H1 (cell line): ENCODE data around the gene GRIN2C. TPM values are rescaled to one million over a fixed set of nuclear protein-coding genes. Genes with fewer than 3 reads are reported as not detected.

Experiments
- CTCF ChIA-PET: fragments of 300-600 bp; sonication (Branson Sonifier 250); formaldehyde crosslinking; loops from one replicate; lab custom pipeline; 2021; ENCODE audit not compliant: partially characterized antibody; lab: Charles Lee
- POLR2A ChIA-PET: fragments of 300-600 bp; sonication (Branson Sonifier 250); formaldehyde crosslinking; loops from one replicate; lab custom pipeline; 2021; ENCODE audit warnings: inconsistent platforms; ENCODE audit not compliant: partially characterized antibody; lab: Charles Lee
- DNase-seq, 2 experiments: peaks; one replicate each; pipeline versions ENCODE4 v3.0.0 to v3.0.0-alpha.2; 2010 to 2022; ENCODE audit warnings: low spot score in 2 of 2, low read depth in 1 of 2, mixed read lengths in 1 of 2
- FAIRE-seq: peaks from 2 replicates; lab custom pipeline; 2011; peaks lifted over from hg19 to GRCh38; lab: Jason Lieb, UNC
- H2AFZ ChIP-seq: 2 replicates; pipeline ENCODE4 v1.8.1; 2012; ENCODE audit warnings: low read length, inconsistent platforms
- H2AK5ac ChIP-seq: 2 replicates; pipeline ENCODE4 v1.6.1; 2013; ENCODE audit warnings: low read depth, low read length
- H2BK120ac ChIP-seq: replicated peaks from 2 replicates; pipeline ENCODE3; 2013; ENCODE audit warnings: low read depth, low read length, inconsistent platforms
- H2BK12ac ChIP-seq: 2 replicates; pipeline ENCODE4 v1.6.1; 2013; ENCODE audit warnings: low read depth, low read length
- H2BK15ac ChIP-seq: 2 replicates; pipeline ENCODE4 v1.6.1; 2013; ENCODE audit warnings: low read length
- H2BK20ac ChIP-seq: 2 replicates; pipeline ENCODE4 v1.6.1; 2013; ENCODE audit warnings: low read length
- H2BK5ac ChIP-seq: 2 replicates; pipeline ENCODE4 v1.6.1; 2013; ENCODE audit warnings: low read depth, low read length
- H3K14ac ChIP-seq: 2 replicates; pipeline ENCODE4 v1.6.1; 2013; ENCODE audit warnings: inconsistent platforms; ENCODE audit not compliant: insufficient read length
- H3K18ac ChIP-seq: 2 replicates; pipeline ENCODE4 v1.6.1; 2013; ENCODE audit warnings: low read length; ENCODE audit errors: extremely low read depth
- H3K23ac ChIP-seq: 2 replicates; pipeline ENCODE4 v1.6.1; 2013; ENCODE audit warnings: inconsistent platforms; ENCODE audit not compliant: insufficient read length
- H3K23me2 ChIP-seq: 2 replicates; pipeline ENCODE4 v1.6.1; 2013; ENCODE audit warnings: low read depth, low read length
- H3K27ac ChIP-seq: 2 replicates; pipeline ENCODE4 v1.6.1; 2011; ENCODE audit warnings: low read depth, low read length, inconsistent platforms
- H3K27me3 ChIP-seq, 4 experiments: replicated peaks in 1 of 4; 1 replicate in 1 of 4; 2 replicates in 3 of 4; pipeline versions ENCODE4 v1.6.1 to v1.8.1; 2011 to 2013; ENCODE audit warnings: low read length in 3 of 4, mild to moderate bottlenecking in 3 of 4, inconsistent platforms in 2 of 4, mixed read lengths in 2 of 4, moderate library complexity in 1 of 4; ENCODE audit not compliant: control insufficient read depth in 3 of 4, insufficient read depth in 3 of 4; ENCODE audit errors: extremely low read depth in 1 of 4
- H3K36me3 ChIP-seq, 4 experiments: 2 replicates each; pipeline versions ENCODE4 v1.6.1 to v1.8.1; 2011 to 2013; ENCODE audit warnings: mild to moderate bottlenecking in 4 of 4, low read length in 3 of 4, moderate library complexity in 2 of 4, control low read depth in 1 of 4, inconsistent platforms in 1 of 4; ENCODE audit not compliant: insufficient read depth in 4 of 4, control insufficient read depth in 2 of 4
- H3K4ac ChIP-seq: replicated peaks from 2 replicates; pipeline ENCODE3; 2013; ENCODE audit warnings: low read length, low read depth, mixed read lengths, inconsistent platforms; ENCODE audit not compliant: insufficient read length
- H3K4me1 ChIP-seq, 4 experiments: replicated peaks in 1 of 4; 1 replicate in 1 of 4; 2 replicates in 3 of 4; pipeline versions ENCODE4 v1.6.1 to v1.8.1; 2011 to 2013; ENCODE audit warnings: low read length in 3 of 4, inconsistent platforms in 2 of 4, mixed read lengths in 1 of 4; ENCODE audit not compliant: insufficient read depth in 4 of 4, control insufficient read depth in 3 of 4
- H3K4me2 ChIP-seq, 2 experiments: 2 replicates each; pipeline versions ENCODE4 v1.6.1 to v1.8.1; 2011 to 2013; ENCODE audit warnings: low read depth in 2 of 2, low read length in 2 of 2, control low read depth in 1 of 2, inconsistent platforms in 1 of 2, mild to moderate bottlenecking in 1 of 2; ENCODE audit not compliant: insufficient read depth in 1 of 2
- H3K4me3 ChIP-seq, 4 experiments: fragments of 200-600, 300-600 bp in 1 of 4; sonication (generic), shearing (Covaris generic), sonication (Bioruptor Twin) in 1 of 4; 2 replicates each; pipeline versions ENCODE4 v1.5.1 to v1.8.1; 2011 to 2016; ENCODE audit warnings: low read length in 4 of 4, low read depth in 3 of 4, control low read depth in 2 of 4, inconsistent platforms in 2 of 4, mild to moderate bottlenecking in 2 of 4, mixed read lengths in 1 of 4, moderate library complexity in 1 of 4; ENCODE audit not compliant: insufficient read depth in 2 of 4; ENCODE audit errors: extremely low read depth in 1 of 4
- H3K56ac ChIP-seq: replicated peaks from 2 replicates; pipeline ENCODE3; 2013; ENCODE audit warnings: low read depth, mild to moderate bottlenecking, mixed read lengths, low read length, inconsistent platforms; ENCODE audit not compliant: insufficient read length
- H3K79me1 ChIP-seq: 2 replicates; pipeline ENCODE4 v1.6.1; 2013; ENCODE audit warnings: low read depth, low read length, control low read depth
- H3K79me2 ChIP-seq, 2 experiments: 2 replicates each; pipeline versions ENCODE4 v1.6.1 to v1.8.1; 2012 to 2013; ENCODE audit warnings: low read length in 2 of 2, mild to moderate bottlenecking in 2 of 2, inconsistent platforms in 1 of 2; ENCODE audit not compliant: insufficient read depth in 2 of 2, control insufficient read depth in 1 of 2
- H3K9ac ChIP-seq, 4 experiments: replicated peaks in 1 of 4; 1 replicate in 1 of 4; 2 replicates in 3 of 4; pipeline versions ENCODE4 v1.6.1 to v1.8.1; 2011 to 2013; ENCODE audit warnings: low read depth in 3 of 4, low read length in 3 of 4, control low read depth in 2 of 4, mild to moderate bottlenecking in 2 of 4, moderate library complexity in 2 of 4, inconsistent platforms in 1 of 4; ENCODE audit errors: extremely low read depth in 1 of 4
- H3K9me3 ChIP-seq, 2 experiments: 2 replicates each; pipeline versions ENCODE4 v1.6.1 to v1.8.1; 2012 to 2013; ENCODE audit warnings: mild to moderate bottlenecking in 2 of 2, moderate library complexity in 2 of 2, control low read depth in 1 of 2, inconsistent platforms in 1 of 2, low read depth in 1 of 2, low read length in 1 of 2, mixed read lengths in 1 of 2; ENCODE audit not compliant: insufficient read depth in 2 of 2
- H4K20me1 ChIP-seq, 2 experiments: replicated peaks in 1 of 2; 2 replicates each; pipeline versions ENCODE3 to v1.8.1; 2011 to 2013; ENCODE audit warnings: inconsistent platforms in 2 of 2, low read length in 2 of 2, mild to moderate bottlenecking in 1 of 2; ENCODE audit not compliant: insufficient read depth in 2 of 2, control insufficient read depth in 1 of 2
- H4K5ac ChIP-seq: 2 replicates; pipeline ENCODE4 v1.6.1; 2013; ENCODE audit warnings: low read length, low read depth, mixed read lengths, inconsistent platforms; ENCODE audit not compliant: insufficient read length
- H4K8ac ChIP-seq: 2 replicates; pipeline ENCODE4 v1.8.0; 2013; ENCODE audit warnings: mild to moderate bottlenecking, moderate library complexity, low read length, inconsistent platforms; ENCODE audit not compliant: insufficient read depth; ENCODE audit errors: extremely low read depth
- H4K91ac ChIP-seq: replicated peaks from 2 replicates; pipeline ENCODE3; 2013; ENCODE audit warnings: low read length, mixed read lengths, inconsistent platforms; ENCODE audit not compliant: insufficient read length
- FOSL1 ChIP-seq: IDR thresholded peaks from 2 replicates; pipeline ENCODE4 v1.6.1; 2011; ENCODE audit warnings: mild to moderate bottlenecking, low read depth, low read length, moderate library complexity; ENCODE audit not compliant: insufficient read depth
- RFX5 ChIP-seq: IDR thresholded peaks from 2 replicates; pipeline ENCODE4 v1.6.1; 2011; ENCODE audit warnings: low read depth, low read length, improper control_type of control experiment, borderline replicate concordance
- SAP30 ChIP-seq: fragments of 300-600 bp; sonication (generic); IDR thresholded peaks from 2 replicates; pipeline ENCODE4 v1.7.1; 2012; ENCODE audit warnings: low read length, moderate library complexity, mild to moderate bottlenecking, inconsistent platforms; ENCODE audit not compliant: insufficient read depth, insufficient replicate concordance
- WGBS, 2 experiments: shearing (Covaris generic) in 1 of 2; methylation state at CpG; one replicate each; pipeline versions ENCODE4 v1.1.6 to v1.1.7; 2013 to 2015; ENCODE audit warnings: low lambda C conversion rate in 2 of 2, mixed read lengths in 2 of 2, inconsistent platforms in 1 of 2, low coverage in 1 of 2, missing lambda C conversion rate in 1 of 2; ENCODE audit not compliant: insufficient replicate concordance in 2 of 2, insufficient coverage in 1 of 2, insufficient read length in 1 of 2; ENCODE audit errors: extremely low coverage in 1 of 2, missing lambda C conversion rate in 1 of 2; 5-methylcytosine and 5-hydroxymethylcytosine counted together
- polyA plus RNA-seq, 7 experiments: library from polyadenylated mRNA; depleted of rRNA in 3 of 7; stranded (reverse) in 5 of 7; unstranded in 2 of 7; fragments of >200 nt in 5 of 7; fragments of 200-250 nt in 2 of 7; gene quantifications; 1 replicate in 5 of 7; 2 replicates in 1 of 7; 4 replicates in 1 of 7; pipeline versions ENCODE4 v1.2.1 to v1.2.3, GENCODE V29; 2011 to 2013; ENCODE audit warnings: missing spikeins in 2 of 7, mixed read lengths in 2 of 7
- total RNA-seq: library from RNA; stranded (reverse); fragmentation: NEBNext Ultra II Directional; extraction: Animal tissue kit (Norgen Biotek cat#: 25700); gene quantifications from 2 replicates; pipeline ENCODE4 v1.2.1, GENCODE V29; 2021

Gene GRIN2C
- total and polyA plus RNA-seq, 2 of the 8 experiments (the other 6 are each of a cell fraction or from before 2014, with no cell fraction given), result 0.06 to 0.07 TPM

GRCh38 chr17:74883241-74883745 is 23.6 kb upstream of the GRIN2C start:
- Histone ChIP-seq H3K18ac (no peak overlapping the region), H3K79me1 (no peaks in the 10 kb centered on the region), H2BK120ac (no peak overlapping the region), H3K79me2 (no peaks in the 10 kb centered on the region), H3K36me3 (no peaks in the 10 kb centered on the region), H3K4me3 (no peak overlapping the region), H4K91ac (no peak overlapping the region), H3K4ac (no peak overlapping the region), H4K20me1 (no peaks in the 10 kb centered on the region), H3K23ac (no peak overlapping the region), H2AK5ac (no peak overlapping the region; the same call in 1 of the 2 replicates), H3K9me3 (no peaks in the 10 kb centered on the region), H2BK12ac (no peak overlapping the region), H2BK20ac (no peak overlapping the region), H3K14ac (no peak overlapping the region), H3K9ac (no peak overlapping the region), H4K5ac (no peak overlapping the region), H3K56ac (no peak overlapping the region), H2AFZ (no peak overlapping the region), H2BK5ac (no peak overlapping the region), H3K4me2 (no peak overlapping the region), H4K8ac (peak overlapping the region; percentile 45; the same call in 1 of the 2 replicates), H3K23me2 (no peaks in the 10 kb centered on the region), H2BK15ac (no peak overlapping the region), H3K27me3 (peaks cover 0 to 2% (median 0%) of the 10 kb centered on the region in 4 experiments; a peak in 2 of 7 replicates), H3K4me1 (peaks cover 3 to 8% (median 5%) of the 10 kb centered on the region in 4 experiments; a peak in 6 of 7 replicates), H3K27ac (no peak overlapping the region)
- DNase-seq, result no peak
- ChIA-PET CTCF (interaction anchor here (1.0 to 81.0 kb wide), 4 partner anchors 12 to 65 kb away, joined by 3 to 2981 read pairs (median 8); partner anchors contain the start of genes GRIN2C and NAT9), POLR2A (interaction anchor here (1.5 to 2.3 kb wide), 2 partner anchors 10 kb away, joined by 3 to 12 read pairs; partner anchors contain the start of genes FADS6 and FDXR)
- 74% methylated on average over 15 of the region's 15 CpGs; no CpG with 5 or more reads in 1 of the 2 experiments for WGBS, 2 experiments
- FAIRE-seq, result no peak
- TF ChIP-seq RFX5 (no peak), SAP30 (no peak), FOSL1 (no peak)
